ENCODE data around the gene MRC1.

- TF ChIP-seq ADNP (CRISPR knock-in tag; IDR thresholded peaks at IDR 0.05) (no peak), ZNF839 (CRISPR knock-in tag; IDR thresholded peaks at IDR 0.05; ENCODE audit: borderline replicate concordance) (no peak)
- TF ChIP-seq, protein P1, sequence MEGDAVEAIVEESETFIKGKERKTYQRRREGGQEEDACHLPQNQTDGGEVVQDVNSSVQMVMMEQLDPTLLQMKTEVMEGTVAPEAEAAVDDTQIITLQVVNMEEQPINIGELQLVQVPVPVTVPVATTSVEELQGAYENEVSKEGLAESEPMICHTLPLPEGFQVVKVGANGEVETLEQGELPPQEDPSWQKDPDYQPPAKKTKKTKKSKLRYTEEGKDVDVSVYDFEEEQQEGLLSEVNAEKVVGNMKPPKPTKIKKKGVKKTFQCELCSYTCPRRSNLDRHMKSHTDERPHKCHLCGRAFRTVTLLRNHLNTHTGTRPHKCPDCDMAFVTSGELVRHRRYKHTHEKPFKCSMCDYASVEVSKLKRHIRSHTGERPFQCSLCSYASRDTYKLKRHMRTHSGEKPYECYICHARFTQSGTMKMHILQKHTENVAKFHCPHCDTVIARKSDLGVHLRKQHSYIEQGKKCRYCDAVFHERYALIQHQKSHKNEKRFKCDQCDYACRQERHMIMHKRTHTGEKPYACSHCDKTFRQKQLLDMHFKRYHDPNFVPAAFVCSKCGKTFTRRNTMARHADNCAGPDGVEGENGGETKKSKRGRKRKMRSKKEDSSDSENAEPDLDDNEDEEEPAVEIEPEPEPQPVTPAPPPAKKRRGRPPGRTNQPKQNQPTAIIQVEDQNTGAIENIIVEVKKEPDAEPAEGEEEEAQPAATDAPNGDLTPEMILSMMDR (CRISPR knock-in tag; IDR thresholded peaks at IDR 0.05), result no peak
Measured at GRCh38 chr10:17835688-17836087, 26.5 kb downstream of the MRC1 start.

Data from HepG2 (cell line).